BE2C (cell line): Measurements from ENCODE around the gene RSPO1.

Source experiments
- DNase-seq: peaks from one replicate; pipeline ENCODE4 v3.0.0-alpha.2; 2020
- H3K27me3 ChIP-seq: fragments of 250-450 bp; sonication (Bioruptor Pico); 2 replicates; pipeline ENCODE4 v1.5.1; 2020; ENCODE audit warnings: mild to moderate bottlenecking
- H3K36me3 ChIP-seq: fragments of 250-450 bp; sonication (Bioruptor Pico); 2 replicates; pipeline ENCODE4 v1.5.1; 2020; ENCODE audit warnings: mild to moderate bottlenecking
- H3K4me1 ChIP-seq: fragments of 250-450 bp; sonication (Bioruptor Pico); 2 replicates; pipeline ENCODE4 v1.5.1; 2020
- H3K4me3 ChIP-seq: 2 replicates; pipeline ENCODE4 v1.5.1; 2011; ENCODE audit warnings: low read depth, low read length
- H3K9me3 ChIP-seq: fragments of 250-450 bp; sonication (Bioruptor Pico); 2 replicates; pipeline ENCODE4 v1.5.1; 2020
- TF ChIP-seq, protein P1 (sequence below): IDR thresholded peaks from 2 replicates; pipeline ENCODE4 v1.5.1; 2012; ENCODE audit warnings: mild to moderate bottlenecking, low read depth, low read length

Gene RSPO1

GRCh38 chr1:37606481-37607263, 28.0 kb downstream of the RSPO1 start:
- TF ChIP-seq, protein P1, sequence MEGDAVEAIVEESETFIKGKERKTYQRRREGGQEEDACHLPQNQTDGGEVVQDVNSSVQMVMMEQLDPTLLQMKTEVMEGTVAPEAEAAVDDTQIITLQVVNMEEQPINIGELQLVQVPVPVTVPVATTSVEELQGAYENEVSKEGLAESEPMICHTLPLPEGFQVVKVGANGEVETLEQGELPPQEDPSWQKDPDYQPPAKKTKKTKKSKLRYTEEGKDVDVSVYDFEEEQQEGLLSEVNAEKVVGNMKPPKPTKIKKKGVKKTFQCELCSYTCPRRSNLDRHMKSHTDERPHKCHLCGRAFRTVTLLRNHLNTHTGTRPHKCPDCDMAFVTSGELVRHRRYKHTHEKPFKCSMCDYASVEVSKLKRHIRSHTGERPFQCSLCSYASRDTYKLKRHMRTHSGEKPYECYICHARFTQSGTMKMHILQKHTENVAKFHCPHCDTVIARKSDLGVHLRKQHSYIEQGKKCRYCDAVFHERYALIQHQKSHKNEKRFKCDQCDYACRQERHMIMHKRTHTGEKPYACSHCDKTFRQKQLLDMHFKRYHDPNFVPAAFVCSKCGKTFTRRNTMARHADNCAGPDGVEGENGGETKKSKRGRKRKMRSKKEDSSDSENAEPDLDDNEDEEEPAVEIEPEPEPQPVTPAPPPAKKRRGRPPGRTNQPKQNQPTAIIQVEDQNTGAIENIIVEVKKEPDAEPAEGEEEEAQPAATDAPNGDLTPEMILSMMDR: no peak
- no peak for DNase-seq
- H3K27me3 ChIP-seq: no peaks in the 10 kb centered on the region

GRCh38 chr1:37605806-37606474, 28.8 kb downstream of the RSPO1 start:
- H3K27me3 ChIP-seq: no peaks in the 10 kb centered on the region
- no peaks in the 10 kb centered on the region for H3K36me3 ChIP-seq
- TF ChIP-seq, protein P1: no peak
- no peak overlapping the region for H3K4me3 ChIP-seq
- H3K9me3 ChIP-seq: no peaks in the 10 kb centered on the region
- H3K4me1 ChIP-seq: no peaks in the 10 kb centered on the region
- DNase-seq: no peak

More at GRCh38 chr1:37606481-37607263, 28.0 kb downstream of the RSPO1 start:
- no peaks in the 10 kb centered on the region for H3K4me1 ChIP-seq
- no peaks in the 10 kb centered on the region for H3K9me3 ChIP-seq
- no peak overlapping the region for H3K4me3 ChIP-seq
- no peaks in the 10 kb centered on the region for H3K36me3 ChIP-seq

DNA sequence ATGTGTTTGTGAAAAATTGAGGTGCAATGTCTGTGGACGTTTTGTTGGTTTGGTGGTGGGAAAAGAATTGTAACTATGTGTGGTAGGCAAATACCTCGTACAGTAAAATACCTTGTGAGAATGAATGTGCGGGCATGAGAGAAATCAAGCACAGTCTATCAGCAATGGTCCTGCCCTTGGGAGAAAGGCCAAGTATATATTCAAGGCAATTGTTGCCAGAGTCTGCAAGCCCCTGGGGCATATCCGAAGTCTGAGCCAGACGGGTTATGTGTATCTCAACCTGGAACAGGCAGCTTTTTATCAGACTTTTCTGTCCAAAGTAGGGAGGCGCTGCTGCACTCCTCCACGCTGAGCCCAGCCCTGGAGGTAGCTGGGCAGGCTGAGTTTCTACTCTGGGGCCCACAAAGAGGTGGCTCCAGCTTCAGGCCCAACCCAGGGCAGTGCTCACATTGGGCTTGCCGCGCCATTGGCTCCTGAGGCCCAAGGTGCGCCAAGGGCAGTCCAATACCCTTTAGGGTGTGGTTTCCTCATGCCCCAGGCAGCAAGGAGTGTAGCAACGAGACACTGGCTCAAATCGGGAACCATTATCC, 29.5 kb downstream of the RSPO1 start:
- H3K4me1 ChIP-seq: no peaks in the 10 kb centered on the region
- no peaks in the 10 kb centered on the region for H3K27me3 ChIP-seq
- TF ChIP-seq, protein P1: 0 out of 2 replicates have a peak, but pooled peaks have one; percentile 2

GRCh38 chr1:37602750-37603694, 31.7 kb downstream of the RSPO1 start:
- TF ChIP-seq, protein P1: peak; percentile 74
- H3K9me3 ChIP-seq: no peaks in the 10 kb centered on the region
- H3K36me3 ChIP-seq: no peaks in the 10 kb centered on the region
- no peaks in the 10 kb centered on the region for H3K27me3 ChIP-seq
- no peaks in the 10 kb centered on the region for H3K4me1 ChIP-seq
- no peak overlapping the region for H3K4me3 ChIP-seq
- DNase-seq: peak; percentile 60

More for the DNA sequence above, 29.5 kb downstream of the RSPO1 start:
- Histone ChIP-seq H3K36me3 (no peaks in the 10 kb centered on the region), H3K9me3 (no peaks in the 10 kb centered on the region), H3K4me3 (no peak overlapping the region)
- peak; percentile 47 for DNase-seq

GRCh38 chr1:37601441-37601840, 33.3 kb downstream of the RSPO1 start:
- DNase-seq: no peak
- Histone ChIP-seq H3K27me3 (no peaks in the 10 kb centered on the region), H3K4me3 (no peak overlapping the region), H3K36me3 (no peaks in the 10 kb centered on the region), H3K9me3 (no peaks in the 10 kb centered on the region), H3K4me1 (peaks cover 8% of the 10 kb centered on the region; the same call in 1 of the 2 replicates)
- TF ChIP-seq, protein P1: no peak
